Mesenteric fat pad (tissue), 1 donor: ENCODE measurements around the gene GRK1. TPM values are rescaled to one million over a fixed set of nuclear protein-coding genes. Genes with fewer than 3 reads are reported as not detected.
A peak's percentile ranks its signal among the peaks of the same experiment; 100 is the strongest.

Experiments used
- DNase-seq: peaks from one replicate; pipeline ENCODE4 v3.0.0-alpha.2; 2020; ENCODE audit warnings: low spot score
- total RNA-seq: library from RNA; stranded (reverse); fragmentation: NEBNext Ultra II Directional; extraction: Animal tissue kit (Norgen Biotek cat#: 25700); gene quantifications from one replicate; pipeline ENCODE4 v1.2.1, GENCODE V29; 2021
- donor health status: DM: yes; HTN: yes; CAD: no.

The GRK1 gene
- total RNA-seq, 1 donor from 2014 or later, result not detected

GRCh38 chr13:113632706-113633484 lies 34.1 kb upstream of the GRK1 start:
- DNase-seq, result no peak

- DNase-seq, result no peak
These were observed 33.5 kb upstream of the GRK1 start for GRCh38 chr13:113633485-113633873.

GRCh38 chr13:113634279-113635047 lies 32.6 kb upstream of the GRK1 start:
- no peak for DNase-seq

GRCh38 chr13:113635048-113635420 lies 32.0 kb upstream of the GRK1 start:
- no peak for DNase-seq

GRCh38 chr13:113635709-113636108 lies 31.3 kb upstream of the GRK1 start:
- DNase-seq, result no peak

- DNase-seq, result peak; percentile 65
These were observed 30.6 kb upstream of the GRK1 start for GRCh38 chr13:113636266-113636963.

GRCh38 chr13:113637262-113638160 lies 29.5 kb upstream of the GRK1 start:
- DNase-seq, result peak; percentile 51

- peak; percentile 62 for DNase-seq
These were observed 28.8 kb upstream of the GRK1 start for GRCh38 chr13:113638173-113638746.

GRCh38 chr13:113638806-113639205 lies 28.2 kb upstream of the GRK1 start:
- DNase-seq, result peak; percentile 45

- peak; percentile 86 for DNase-seq
These were observed 27.3 kb upstream of the GRK1 start for GRCh38 chr13:113639616-113640262.

GRCh38 chr13:113641426-113641825 lies 25.6 kb upstream of the GRK1 start:
- peak; percentile 68 for DNase-seq

GRCh38 chr13:113642563-113642962 lies 24.5 kb upstream of the GRK1 start:
- DNase-seq, result no peak

- DNase-seq, result no peak
These were observed 23.4 kb upstream of the GRK1 start for GRCh38 chr13:113643593-113643992.

GRCh38 chr13:113644800-113645199 lies 22.2 kb upstream of the GRK1 start:
- no peak for DNase-seq

GRCh38 chr13:113645329-113645728 lies 21.7 kb upstream of the GRK1 start:
- peak; percentile 57 for DNase-seq

GRCh38 chr13:113646376-113646775 lies 20.6 kb upstream of the GRK1 start:
- no peak for DNase-seq

GRCh38 chr13:113646921-113647340 lies 20.1 kb upstream of the GRK1 start:
- DNase-seq, result peak; percentile 77

- peak; percentile 94 for DNase-seq
These were observed 19.4 kb upstream of the GRK1 start for GRCh38 chr13:113647351-113648215.

- DNase-seq, result peak; percentile 82
These were observed 18.8 kb upstream of the GRK1 start for GRCh38 chr13:113648216-113648610.
